WTC11 (cell line): ENCODE results near the gene PSEN1. TPM values are rescaled to one million over a fixed set of nuclear protein-coding genes. Genes with fewer than 3 reads are reported as not detected.

Experiments
- ATAC-seq: fragments of 200-7000 bp; cut with Tn5 transposase; 2 replicates; pipeline ENCODE4 v1.10.0; 2021; ENCODE audit warnings: mild to moderate bottlenecking, moderate library complexity
- CTCF ChIA-PET: fragments of 300-600 bp; sonication (Branson Sonifier 250); formaldehyde crosslinking; loops from one replicate; lab custom pipeline; 2021; ENCODE audit warnings: antibody characterized with exemption; lab: Charles Lee
- POLR2A ChIA-PET: fragments of 350-600 bp; sonication (Branson Sonifier 250); formaldehyde crosslinking; loops from one replicate; lab custom pipeline; 2021; ENCODE audit warnings: antibody characterized with exemption; lab: Charles Lee
- DNase-seq: peaks from one replicate; pipeline ENCODE4 v3.0.0; 2021; ENCODE audit warnings: low spot score
- H3K27ac Mint-ChIP-seq: 2 replicates; pipeline ENCODE4 v1.8.0; 2021; ENCODE audit warnings: mixed read lengths
- H3K27me3 Mint-ChIP-seq: 2 replicates; pipeline ENCODE4 v1.8.0; 2021; ENCODE audit warnings: low read depth, mild to moderate bottlenecking, moderate library complexity, mixed read lengths
- H3K36me3 Mint-ChIP-seq: 2 replicates; pipeline ENCODE4 v1.8.0; 2021; ENCODE audit warnings: mixed read lengths
- H3K4me1 Mint-ChIP-seq: 2 replicates; pipeline ENCODE4 v1.8.0; 2022; ENCODE audit warnings: mixed read lengths
- H3K4me3 Mint-ChIP-seq: 2 replicates; pipeline ENCODE4 v1.8.0; 2021; ENCODE audit warnings: mild to moderate bottlenecking, moderate library complexity, mixed read lengths
- H3K9me3 Mint-ChIP-seq: 2 replicates; pipeline ENCODE4 v1.8.0; 2021; ENCODE audit warnings: mixed read lengths
- CBFB ChIP-seq: sonication (generic); formaldehyde crosslinking; IDR thresholded peaks from 2 replicates; pipeline ENCODE4 v1.8.1; 2022; ENCODE audit warnings: mild to moderate bottlenecking, low read depth, missing genetic modification reagents
- E2F4 ChIP-seq: sonication (generic); formaldehyde crosslinking; IDR thresholded peaks from 2 replicates; pipeline ENCODE4 v1.8.1; 2022; ENCODE audit warnings: low read depth, mild to moderate bottlenecking, moderate library complexity, missing genetic modification reagents, borderline replicate concordance
- ERG ChIP-seq: fragments of 250-450 bp; sonication (Bioruptor Pico); IDR thresholded peaks from 2 replicates; pipeline ENCODE4 v1.8.0; 2021; ENCODE audit warnings: mild to moderate bottlenecking
- ESRRA ChIP-seq: sonication (generic); formaldehyde crosslinking; IDR thresholded peaks from 2 replicates; pipeline ENCODE4 v1.8.1; 2022; ENCODE audit warnings: mild to moderate bottlenecking, missing genetic modification reagents, borderline replicate concordance
- MLX ChIP-seq: sonication (generic); formaldehyde crosslinking; IDR thresholded peaks from 2 replicates; pipeline ENCODE4 v1.8.1; 2023; ENCODE audit warnings: mild to moderate bottlenecking, missing genetic modification reagents, moderate library complexity
- NR1H2 ChIP-seq: sonication (generic); formaldehyde crosslinking; IDR thresholded peaks from 2 replicates; pipeline ENCODE4 v1.9.0; 2021; ENCODE audit warnings: mild to moderate bottlenecking, moderate library complexity, missing genetic modification reagents
- NR3C1 ChIP-seq: sonication (generic); formaldehyde crosslinking; conservative IDR thresholded peaks from 2 replicates; pipeline ENCODE4 v1.8.1; 2023; ENCODE audit warnings: low read depth, mild to moderate bottlenecking, missing genetic modification reagents
- OVOL2 ChIP-seq: fragments of 250-450 bp; sonication (Bioruptor Pico); IDR thresholded peaks from 2 replicates; pipeline ENCODE4 v1.9.0; 2021; ENCODE audit warnings: mild to moderate bottlenecking, borderline replicate concordance
- PRDM15 ChIP-seq: sonication (generic); formaldehyde crosslinking; IDR thresholded peaks from 2 replicates; pipeline ENCODE4 v1.8.0; 2022; ENCODE audit warnings: missing genetic modification reagents
- SP1 ChIP-seq: sonication (generic); formaldehyde crosslinking; conservative IDR thresholded peaks from 2 replicates; pipeline ENCODE4 v1.8.1; 2022; ENCODE audit warnings: missing genetic modification reagents
- ZNF121 ChIP-seq: sonication (generic); formaldehyde crosslinking; IDR thresholded peaks from 2 replicates; pipeline ENCODE4 v1.8.0; 2023; ENCODE audit warnings: missing genetic modification reagents
- ZNF396 ChIP-seq: fragments of 250-450 bp; sonication (Bioruptor Pico); IDR thresholded peaks from 2 replicates; pipeline ENCODE4 v1.8.0; 2021; ENCODE audit warnings: mild to moderate bottlenecking, moderate library complexity, borderline replicate concordance
- ZNF423 ChIP-seq: fragments of 250-450 bp; sonication (Bioruptor Pico); IDR thresholded peaks from 2 replicates; pipeline ENCODE4 v2.1.2; 2022; ENCODE audit warnings: mild to moderate bottlenecking, moderate library complexity
- total RNA-seq: library from RNA; stranded (reverse); gene quantifications from 3 replicates; pipeline ENCODE4 v1.2.3, GENCODE V29; 2021
- TF ChIP-seq, protein P1 (sequence below): sonication (generic); formaldehyde crosslinking; IDR thresholded peaks from 2 replicates; pipeline ENCODE4 v1.8.1; 2022; ENCODE audit warnings: low read depth, missing genetic modification reagents, borderline replicate concordance
- TF ChIP-seq, protein P2 (sequence below): fragments of 250-450 bp; sonication (Bioruptor Pico); IDR thresholded peaks from 2 replicates; pipeline ENCODE4 v1.9.0; 2021; ENCODE audit warnings: mild to moderate bottlenecking

The PSEN1 gene
- total RNA-seq, 1 experiment from 2014 or later = 26.6 TPM

DNA sequence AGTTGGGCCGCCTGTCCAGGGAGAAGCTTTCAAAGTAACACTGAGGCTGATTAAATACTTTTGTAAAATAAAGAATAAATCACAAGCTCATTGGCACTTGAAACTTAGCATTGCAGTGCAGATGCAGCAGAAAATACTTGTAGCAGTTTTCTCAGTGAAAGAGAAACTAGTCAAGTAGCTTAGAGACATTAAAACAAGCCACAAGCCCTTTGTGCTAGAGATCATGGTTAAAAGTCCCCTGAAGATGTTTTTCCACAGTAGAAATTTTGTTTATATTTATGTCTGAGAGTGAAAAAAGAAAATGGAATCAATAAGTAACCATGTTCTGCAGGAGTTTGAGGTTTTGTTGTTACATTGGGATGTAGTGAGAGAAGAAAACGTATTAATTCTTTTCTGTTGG lies 5.9 kb downstream of the PSEN1 start (continued):
- TF ChIP-seq E2F4 (CRISPR knock-in tag) = no peak
- TF ChIP-seq, all 79 proteins: peak for 0

DNA sequence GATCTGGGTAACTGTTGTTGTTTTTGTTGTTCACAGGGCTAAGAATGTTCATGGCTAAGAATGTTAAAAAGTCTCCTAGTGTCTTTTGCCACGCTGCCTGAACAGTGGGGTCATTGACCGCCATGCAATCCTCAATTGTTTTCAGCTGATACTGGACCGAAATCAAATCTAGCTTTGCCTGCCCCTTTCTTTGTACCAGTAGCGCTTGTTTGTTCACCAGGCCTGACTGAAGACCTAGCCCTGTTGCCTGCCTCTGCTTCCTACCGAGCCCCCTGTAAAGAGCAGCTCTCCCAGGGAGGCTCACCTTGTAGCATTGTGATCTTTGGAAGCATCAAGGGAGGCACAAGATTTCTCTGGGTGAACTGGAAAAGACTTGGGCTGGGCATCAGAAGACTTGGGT lies 6.7 kb downstream of the PSEN1 start:
- ATAC-seq (no peak), DNase-seq (no peak)
- H3K4me3 Mint-ChIP-seq = no peak overlapping the region
- POLR2A ChIA-PET = interaction anchor here (0.6 to 0.9 kb wide), 2 partner anchors 498 to 1205 kb away, joined by 3 to 6 read pairs; partner anchors contain the start of gene VRTN
- H3K27me3 Mint-ChIP-seq = no peaks in the 10 kb centered on the region
- H3K4me1 Mint-ChIP-seq = no peaks in the 10 kb centered on the region
- peak overlapping the region; percentile 18; the same call in 1 of the 2 replicates for H3K27ac Mint-ChIP-seq
- CTCF ChIA-PET = interaction anchor here (1.5 kb wide), 1 partner anchor 89 kb away, joined by 3 read pairs; no protein-coding TSS in a partner anchor
- H3K9me3 Mint-ChIP-seq = 0 out of 2 replicates have a peak, but pooled peaks cover 4% of the 10 kb centered on the region
- peaks cover 5% of the 10 kb centered on the region for H3K36me3 Mint-ChIP-seq
- TF ChIP-seq ESRRA (CRISPR knock-in tag) (no peak), MLX (CRISPR knock-in tag) (no peak), NR1H2 (no peak), PRDM15 (no peak)
- TF ChIP-seq, protein P1, sequence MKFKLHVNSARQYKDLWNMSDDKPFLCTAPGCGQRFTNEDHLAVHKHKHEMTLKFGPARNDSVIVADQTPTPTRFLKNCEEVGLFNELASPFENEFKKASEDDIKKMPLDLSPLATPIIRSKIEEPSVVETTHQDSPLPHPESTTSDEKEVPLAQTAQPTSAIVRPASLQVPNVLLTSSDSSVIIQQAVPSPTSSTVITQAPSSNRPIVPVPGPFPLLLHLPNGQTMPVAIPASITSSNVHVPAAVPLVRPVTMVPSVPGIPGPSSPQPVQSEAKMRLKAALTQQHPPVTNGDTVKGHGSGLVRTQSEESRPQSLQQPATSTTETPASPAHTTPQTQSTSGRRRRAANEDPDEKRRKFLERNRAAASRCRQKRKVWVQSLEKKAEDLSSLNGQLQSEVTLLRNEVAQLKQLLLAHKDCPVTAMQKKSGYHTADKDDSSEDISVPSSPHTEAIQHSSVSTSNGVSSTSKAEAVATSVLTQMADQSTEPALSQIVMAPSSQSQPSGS (CRISPR knock-in tag) = no peak

DNA sequence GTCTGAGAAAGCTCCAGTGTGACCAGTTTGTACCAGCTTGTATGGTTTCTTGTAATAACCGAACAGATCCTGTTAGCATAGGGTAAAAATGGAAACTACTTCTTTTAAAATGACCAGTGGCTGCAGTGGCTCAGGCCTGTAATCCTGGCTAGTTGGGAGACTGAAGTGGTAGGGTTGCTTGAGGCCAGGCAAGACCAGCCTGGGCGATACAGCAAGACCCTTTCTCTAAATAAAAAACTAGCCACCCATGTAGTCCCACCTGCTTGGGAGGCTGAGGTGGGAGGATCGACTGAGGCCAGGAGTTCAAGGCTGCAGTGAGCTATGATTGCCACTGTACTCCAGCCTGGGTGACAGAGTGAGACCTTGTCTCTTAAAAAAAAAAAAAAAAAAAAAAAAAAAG lies 7.3 kb downstream of the PSEN1 start:
- ATAC-seq (no peak), DNase-seq (no peak)
- Mint-ChIP-seq H3K9me3 (0 out of 2 replicates have a peak, but pooled peaks cover 4% of the 10 kb centered on the region), H3K27ac (peak overlapping the region; percentile 18; the same call in 1 of the 2 replicates), H3K27me3 (no peaks in the 10 kb centered on the region), H3K4me1 (no peaks in the 10 kb centered on the region), H3K36me3 (peaks cover 9% of the 10 kb centered on the region), H3K4me3 (no peak overlapping the region)
- ChIA-PET CTCF (interaction anchor here (0.6 to 0.9 kb wide), 2 partner anchors 136 to 259 kb away, joined by 3 read pairs; no protein-coding TSS in a partner anchor), POLR2A (interaction anchor here (0.6 to 0.9 kb wide), 3 partner anchors 126 to 1205 kb away, joined by 4 to 6 read pairs (median 5); partner anchors contain the start of gene VRTN)
- TF ChIP-seq ZNF121 = peak; percentile 22; the same call in 1 of the 2 replicates
- no peak for TF ChIP-seq ESRRA (CRISPR knock-in tag)

GRCh38 chr14:73145371-73145770 lies 9.1 kb downstream of the PSEN1 start:
- no peak overlapping the region for H3K4me3 Mint-ChIP-seq
- DNase-seq = no peak
- CTCF ChIA-PET = no interaction called here
- TF ChIP-seq, protein P1 (CRISPR knock-in tag) = no peak
- TF ChIP-seq ERG (CRISPR knock-in tag) (no peak), CBFB (CRISPR knock-in tag) (no peak), NR3C1 (no peak), ZNF423 (no peak), OVOL2 (CRISPR knock-in tag) (no peak), SP1 (no peak), ZNF121 (no peak), ZNF396 (CRISPR knock-in tag) (no peak)
- TF ChIP-seq, protein P2, sequence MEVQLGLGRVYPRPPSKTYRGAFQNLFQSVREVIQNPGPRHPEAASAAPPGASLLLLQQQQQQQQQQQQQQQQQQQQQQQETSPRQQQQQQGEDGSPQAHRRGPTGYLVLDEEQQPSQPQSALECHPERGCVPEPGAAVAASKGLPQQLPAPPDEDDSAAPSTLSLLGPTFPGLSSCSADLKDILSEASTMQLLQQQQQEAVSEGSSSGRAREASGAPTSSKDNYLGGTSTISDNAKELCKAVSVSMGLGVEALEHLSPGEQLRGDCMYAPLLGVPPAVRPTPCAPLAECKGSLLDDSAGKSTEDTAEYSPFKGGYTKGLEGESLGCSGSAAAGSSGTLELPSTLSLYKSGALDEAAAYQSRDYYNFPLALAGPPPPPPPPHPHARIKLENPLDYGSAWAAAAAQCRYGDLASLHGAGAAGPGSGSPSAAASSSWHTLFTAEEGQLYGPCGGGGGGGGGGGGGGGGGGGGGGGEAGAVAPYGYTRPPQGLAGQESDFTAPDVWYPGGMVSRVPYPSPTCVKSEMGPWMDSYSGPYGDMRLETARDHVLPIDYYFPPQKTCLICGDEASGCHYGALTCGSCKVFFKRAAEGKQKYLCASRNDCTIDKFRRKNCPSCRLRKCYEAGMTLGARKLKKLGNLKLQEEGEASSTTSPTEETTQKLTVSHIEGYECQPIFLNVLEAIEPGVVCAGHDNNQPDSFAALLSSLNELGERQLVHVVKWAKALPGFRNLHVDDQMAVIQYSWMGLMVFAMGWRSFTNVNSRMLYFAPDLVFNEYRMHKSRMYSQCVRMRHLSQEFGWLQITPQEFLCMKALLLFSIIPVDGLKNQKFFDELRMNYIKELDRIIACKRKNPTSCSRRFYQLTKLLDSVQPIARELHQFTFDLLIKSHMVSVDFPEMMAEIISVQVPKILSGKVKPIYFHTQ (CRISPR knock-in tag) = no peak

More at GRCh38 chr14:73145371-73145770, 9.1 kb downstream of the PSEN1 start:
- Mint-ChIP-seq H3K4me1 (no peaks in the 10 kb centered on the region), H3K27ac (no peak overlapping the region), H3K9me3 (0 out of 2 replicates have a peak, but pooled peaks cover 4% of the 10 kb centered on the region), H3K36me3 (peaks cover 24% of the 10 kb centered on the region), H3K27me3 (no peaks in the 10 kb centered on the region)
- POLR2A ChIA-PET = no interaction called here
- no peak for ATAC-seq
